A673 (cell line): ENCODE results near the gene URAD. TPM values are rescaled to one million over a fixed set of nuclear protein-coding genes. Genes with fewer than 3 reads are reported as not detected.

ENCODE experiments used
- BruUV-seq: library from RNA; stranded (reverse); fragments of 400-500 nt; replicated peaks from 2 replicates; lab custom pipeline; 2021; lab: Mats Ljungman, UMichigan
- CTCF ChIA-PET: fragments of 300-600 bp; sonication (Branson Sonifier 250); formaldehyde crosslinking; loops from one replicate; lab custom pipeline; 2022; ENCODE audit warnings: antibody characterized with exemption; lab: Charles Lee
- POLR2A ChIA-PET: fragments of 300-600 bp; sonication (Branson Sonifier 250); formaldehyde crosslinking; loops from one replicate; lab custom pipeline; 2022; ENCODE audit warnings: antibody characterized with exemption; ENCODE audit not compliant: low non-redundant PET; lab: Charles Lee
- DNase-seq: peaks from one replicate; pipeline ENCODE4 v3.0.0-alpha.2; 2015; ENCODE audit warnings: low spot score
- H3K27ac ChIP-seq: fragments of 200-600 bp; sonication (generic); 2 replicates; pipeline ENCODE4 v1.5.1; 2016; ENCODE audit warnings: mixed run types, low read depth, mild to moderate bottlenecking, mixed read lengths, antibody characterized with exemption, low read length; ENCODE audit not compliant: poor library complexity, severe bottlenecking
- H3K27me3 ChIP-seq: fragments of 200-600 bp; sonication (generic); replicated peaks from 2 replicates; pipeline ENCODE4 v1.6.1; 2017; ENCODE audit warnings: mixed run types, low read depth, mild to moderate bottlenecking, mixed read lengths, antibody characterized with exemption, low read length; ENCODE audit not compliant: insufficient read depth, poor library complexity
- H3K36me3 ChIP-seq: fragments of 200-600 bp; sonication (generic); 2 replicates; pipeline ENCODE4 v1.6.1; 2016; ENCODE audit warnings: mixed run types, mild to moderate bottlenecking, mixed read lengths, antibody characterized with exemption, low read length; ENCODE audit not compliant: insufficient read depth, poor library complexity, severe bottlenecking
- H3K4me1 ChIP-seq: fragments of 200-600 bp; sonication (generic); 2 replicates; pipeline ENCODE4 v1.6.1; 2017; ENCODE audit warnings: mixed run types, mild to moderate bottlenecking, mixed read lengths, antibody characterized with exemption, low read length; ENCODE audit not compliant: insufficient read depth, poor library complexity, severe bottlenecking
- H3K4me3 ChIP-seq: fragments of 200-600 bp; sonication (generic); 2 replicates; pipeline ENCODE4 v1.5.1; 2016; ENCODE audit warnings: low read depth, mixed run types, mild to moderate bottlenecking, mixed read lengths, low read length; ENCODE audit not compliant: poor library complexity, severe bottlenecking
- H3K9me3 ChIP-seq: fragments of 200-600 bp; sonication (generic); 2 replicates; pipeline ENCODE4 v1.6.1; 2016; ENCODE audit warnings: mixed run types, low read depth, mild to moderate bottlenecking, mixed read lengths, antibody characterized with exemption, low read length; ENCODE audit not compliant: poor library complexity, severe bottlenecking
- EZH2 ChIP-seq: fragments of 200-600 bp; sonication (generic); IDR thresholded peaks from 2 replicates; pipeline ENCODE4 v1.6.1; 2017; ENCODE audit warnings: borderline replicate concordance, low read depth, mild to moderate bottlenecking, mixed read lengths, antibody characterized with exemption, low read length; ENCODE audit not compliant: poor library complexity, severe bottlenecking
- intact Hi-C: fragments of 100-400 bp; cut with micrococcal nuclease; formaldehyde crosslinking; loops from one replicate; pipeline ENCODE4 v1.10.0; 2022; ENCODE audit not compliant: unreplicated experiment
- total RNA-seq: library from RNA; stranded (reverse); gene quantifications from 2 replicates; pipeline ENCODE4 v1.2.3, GENCODE V29; 2021
- TF ChIP-seq, protein P1 (sequence below): fragments of 300-800, 200-600 bp; sonication (generic); conservative IDR thresholded peaks from 2 replicates; pipeline ENCODE4 v1.5.1; 2017; ENCODE audit warnings: low read depth, mild to moderate bottlenecking, antibody characterized with exemption, low read length, moderate library complexity, mixed read lengths

Gene URAD
- total RNA-seq, 1 experiment from 2014 or later, result not detected

DNA sequence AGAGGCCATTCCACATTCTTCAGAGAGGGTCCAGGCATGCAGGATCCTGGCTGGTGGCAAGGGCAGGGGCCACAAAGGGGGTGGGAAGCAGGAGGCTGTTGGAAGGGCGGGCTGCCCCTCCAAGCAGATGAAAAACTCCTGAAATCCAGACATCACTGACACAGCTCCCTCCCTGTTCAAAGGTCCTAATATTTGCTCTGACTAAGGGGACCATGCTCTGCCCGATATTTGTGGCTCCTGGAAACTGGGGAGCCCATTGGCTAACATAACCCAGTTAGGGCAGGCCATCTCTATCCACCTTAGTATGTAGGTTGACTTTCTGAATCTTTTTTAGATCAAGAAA, 16.0 kb downstream of the URAD start:
- Histone ChIP-seq H3K27me3 (peaks cover 100% of the 10 kb centered on the region), H3K27ac (no peak overlapping the region), H3K9me3 (no peaks in the 10 kb centered on the region), H3K36me3 (no peaks in the 10 kb centered on the region), H3K4me3 (no peak overlapping the region), H3K4me1 (no peaks in the 10 kb centered on the region)
- BruUV-seq, result no TSS peak
- intact Hi-C loops, result loop anchor here (10.0 kb wide), 1 partner anchor 988 kb away; no protein-coding TSS in a partner anchor
- ChIA-PET CTCF (no interaction called here), POLR2A (no interaction called here)
- TF ChIP-seq EZH2, result no peak
- TF ChIP-seq, protein P1, sequence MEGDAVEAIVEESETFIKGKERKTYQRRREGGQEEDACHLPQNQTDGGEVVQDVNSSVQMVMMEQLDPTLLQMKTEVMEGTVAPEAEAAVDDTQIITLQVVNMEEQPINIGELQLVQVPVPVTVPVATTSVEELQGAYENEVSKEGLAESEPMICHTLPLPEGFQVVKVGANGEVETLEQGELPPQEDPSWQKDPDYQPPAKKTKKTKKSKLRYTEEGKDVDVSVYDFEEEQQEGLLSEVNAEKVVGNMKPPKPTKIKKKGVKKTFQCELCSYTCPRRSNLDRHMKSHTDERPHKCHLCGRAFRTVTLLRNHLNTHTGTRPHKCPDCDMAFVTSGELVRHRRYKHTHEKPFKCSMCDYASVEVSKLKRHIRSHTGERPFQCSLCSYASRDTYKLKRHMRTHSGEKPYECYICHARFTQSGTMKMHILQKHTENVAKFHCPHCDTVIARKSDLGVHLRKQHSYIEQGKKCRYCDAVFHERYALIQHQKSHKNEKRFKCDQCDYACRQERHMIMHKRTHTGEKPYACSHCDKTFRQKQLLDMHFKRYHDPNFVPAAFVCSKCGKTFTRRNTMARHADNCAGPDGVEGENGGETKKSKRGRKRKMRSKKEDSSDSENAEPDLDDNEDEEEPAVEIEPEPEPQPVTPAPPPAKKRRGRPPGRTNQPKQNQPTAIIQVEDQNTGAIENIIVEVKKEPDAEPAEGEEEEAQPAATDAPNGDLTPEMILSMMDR, result no peak
- DNase-seq, result no peak

DNA sequence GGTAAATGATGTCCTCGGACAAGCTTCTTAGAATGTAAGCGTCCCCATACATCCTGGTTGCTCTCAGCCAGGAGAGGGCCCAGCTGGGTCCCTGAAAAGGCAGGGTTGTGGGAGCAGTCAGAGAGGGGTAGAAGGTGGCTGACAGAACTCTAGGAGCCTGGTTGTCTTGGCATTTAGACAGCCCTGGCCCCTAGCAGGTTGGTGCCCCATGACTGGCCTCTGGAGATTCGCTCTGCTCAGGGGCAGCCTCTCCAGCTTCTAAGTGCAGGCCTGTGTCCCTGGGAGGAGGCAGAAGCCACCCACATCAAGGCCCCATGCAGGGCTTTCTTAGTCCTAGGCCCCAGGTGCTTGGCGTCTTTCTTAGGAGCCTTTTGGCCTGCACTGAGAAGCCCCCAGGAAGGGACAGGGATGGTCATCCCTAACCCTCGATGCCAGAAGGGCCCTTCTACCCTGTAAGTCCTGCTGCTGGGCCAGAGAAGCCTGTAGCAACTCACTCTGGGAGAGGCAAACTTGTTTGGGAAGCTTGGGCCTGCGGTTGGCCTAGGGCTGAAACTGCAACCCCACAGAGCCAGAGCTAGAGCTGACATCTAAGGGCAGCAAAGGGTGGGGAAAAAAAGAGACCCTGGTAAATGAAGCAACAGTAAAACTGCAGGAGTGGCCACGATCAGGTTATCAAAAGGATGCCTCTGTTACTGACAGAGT, 16.6 kb downstream of the URAD start:
- DNase-seq, result no peak
- Histone ChIP-seq H3K36me3 (no peaks in the 10 kb centered on the region), H3K4me3 (no peak overlapping the region), H3K4me1 (no peaks in the 10 kb centered on the region), H3K27ac (no peak overlapping the region), H3K27me3 (peaks cover 100% of the 10 kb centered on the region), H3K9me3 (no peaks in the 10 kb centered on the region)
- CTCF ChIA-PET, result interaction anchor here (0.6 kb wide), 1 partner anchor 8 kb away, joined by 3 read pairs; no protein-coding TSS in a partner anchor
- POLR2A ChIA-PET, result no interaction called here
- TF ChIP-seq, protein P1, result no peak
- no peak for TF ChIP-seq EZH2
- intact Hi-C loops, result loop anchor here (10.0 kb wide), 1 partner anchor 987 kb away; no protein-coding TSS in a partner anchor
- no TSS peak for BruUV-seq

DNA sequence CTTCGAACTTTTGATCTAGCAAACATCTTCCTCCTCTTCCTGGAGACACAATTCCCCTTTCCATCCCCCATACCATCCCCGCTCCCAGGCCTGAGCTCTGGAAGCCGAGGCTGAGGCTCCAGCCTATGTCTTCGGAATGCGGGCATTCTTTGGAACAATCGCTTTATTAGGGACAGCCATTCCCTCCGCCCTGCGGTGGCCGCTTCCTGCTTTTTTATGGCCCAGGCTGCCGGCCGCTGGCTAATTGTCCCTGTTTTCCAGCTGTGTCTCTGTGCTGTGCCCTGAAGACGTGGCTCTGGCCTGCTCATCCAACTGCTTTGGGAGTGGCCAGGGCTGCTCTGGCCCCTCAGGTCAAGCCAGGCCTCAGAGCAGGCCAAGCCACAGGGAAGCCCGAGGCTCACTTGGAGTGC, 17.3 kb downstream of the URAD start:
- no TSS peak for BruUV-seq
- Histone ChIP-seq H3K4me1 (no peaks in the 10 kb centered on the region), H3K27ac (no peak overlapping the region), H3K27me3 (peaks cover 100% of the 10 kb centered on the region), H3K4me3 (no peak overlapping the region), H3K9me3 (no peaks in the 10 kb centered on the region), H3K36me3 (no peaks in the 10 kb centered on the region)
- CTCF ChIA-PET, result interaction anchor here (0.6 kb wide), 1 partner anchor 8 kb away, joined by 3 read pairs; no protein-coding TSS in a partner anchor
- POLR2A ChIA-PET, result no interaction called here
- TF ChIP-seq, protein P1, result no peak
- no peak for TF ChIP-seq EZH2
- intact Hi-C loops, result loop anchor here (10.0 kb wide), 1 partner anchor 986 kb away; no protein-coding TSS in a partner anchor
- DNase-seq, result no peak
